NK-92 treated with Interleukin-12 subunit alpha and Interleukin-12 subunit beta, amount 100 ng/mL, for 24 hours (cell line): ENCODE results near the gene CELF5.
"Not testable (repeated sequence)": the region's sequence is repeated elsewhere in the genome, so short reads cannot be mapped to it uniquely, and the experiment has no call there.

Experiments used
- DNase-seq: peaks from one replicate; lab custom pipeline; 2025; lab: John Stamatoyannopoulos, UW

Gene CELF5

DNA sequence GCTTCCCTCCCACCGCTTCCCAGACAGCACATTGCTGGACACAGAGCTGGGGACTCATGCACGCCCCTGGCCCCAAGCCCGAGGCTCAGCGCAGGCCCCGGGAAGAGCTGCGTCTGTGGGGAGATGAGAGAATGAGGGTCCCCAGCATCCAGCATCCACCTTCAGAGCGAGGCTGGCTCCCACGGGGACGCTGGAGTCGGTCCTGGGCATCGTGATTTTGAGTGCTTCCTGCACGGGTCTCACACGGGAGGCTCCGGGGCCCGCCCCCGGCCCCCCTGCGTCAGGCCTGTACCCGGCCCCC, 34.0 kb upstream of the CELF5 start:
- no peak for DNase-seq

DNA sequence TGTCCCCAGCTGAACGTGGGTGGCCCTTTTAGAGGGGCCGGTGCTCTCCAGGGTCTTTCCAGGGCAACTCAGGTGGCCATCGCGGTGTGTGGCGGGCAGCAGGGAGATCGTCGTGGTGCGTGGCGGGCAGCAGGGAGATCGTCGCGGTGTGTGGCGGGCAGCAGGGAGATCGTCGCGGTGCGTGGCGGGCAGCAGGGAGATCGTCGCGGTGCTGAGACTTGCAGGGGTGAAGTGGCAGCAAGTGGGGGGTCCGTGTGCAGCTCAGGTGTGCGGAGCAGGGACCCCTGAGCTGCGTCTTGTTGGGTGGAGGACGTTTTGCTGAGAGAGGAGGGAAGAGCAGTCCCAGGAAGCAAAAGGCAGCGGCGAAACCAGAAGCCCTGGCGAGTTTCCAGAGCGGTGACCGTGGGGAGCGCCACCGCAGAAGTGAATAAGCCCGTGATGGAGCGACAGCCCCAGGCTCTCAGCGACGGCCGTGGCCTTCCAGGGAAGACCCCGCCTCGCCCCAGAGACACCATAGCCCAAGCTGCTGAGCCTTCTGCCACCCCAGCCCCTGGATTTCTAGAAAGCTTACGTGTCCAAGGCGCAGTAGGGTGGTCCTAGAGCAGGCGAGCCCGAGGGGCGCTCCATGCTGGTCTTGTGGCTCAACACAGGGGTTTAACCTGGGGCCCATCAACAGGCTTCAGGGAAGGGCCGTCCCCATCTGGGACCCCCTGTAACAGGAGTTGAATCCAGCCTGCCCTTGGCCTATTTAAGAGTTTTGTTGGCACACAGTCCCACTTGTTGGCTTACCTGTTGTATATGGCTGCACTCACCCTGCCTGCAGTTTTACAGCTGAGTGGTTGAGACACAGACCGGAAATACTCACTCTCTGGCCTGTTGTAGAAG, 33.3 kb upstream of the CELF5 start:
- DNase-seq, result no peak

DNA sequence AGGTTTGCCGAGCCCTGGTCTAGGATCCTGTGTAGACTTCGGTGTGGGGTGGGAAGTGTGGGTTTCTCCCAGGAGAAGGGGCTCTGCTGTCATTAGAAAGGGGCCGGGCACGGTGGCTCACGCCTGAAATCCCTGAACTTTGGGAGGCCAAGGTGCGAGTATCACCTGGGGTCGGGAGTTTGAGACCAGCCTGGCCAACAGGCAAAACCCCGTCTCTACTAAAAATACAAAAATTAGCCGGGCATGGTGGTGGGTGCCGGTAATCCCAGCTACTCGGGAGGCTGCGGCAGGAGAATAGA, 32.7 kb upstream of the CELF5 start:
- not testable (repeated sequence) for DNase-seq

DNA sequence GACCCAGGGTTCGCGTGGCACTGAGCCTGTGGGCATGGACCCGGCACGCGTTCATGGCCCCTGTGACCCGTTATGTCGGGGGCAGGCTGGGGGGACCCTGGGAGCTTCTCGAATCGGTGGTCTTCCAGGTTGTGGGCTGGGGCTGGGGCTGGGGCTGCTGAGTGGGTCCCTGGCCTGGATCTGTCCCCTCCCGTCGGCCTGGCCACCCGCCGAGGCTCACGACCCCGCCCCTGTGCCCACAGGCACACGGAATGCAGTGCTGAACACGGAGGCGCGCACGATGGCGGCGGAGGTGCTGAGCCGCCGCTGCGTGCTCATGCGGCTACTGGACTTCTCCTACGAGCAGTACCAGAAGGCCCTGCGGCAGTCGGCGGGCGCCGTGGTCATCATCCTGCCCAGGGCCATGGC, 32.2 kb upstream of the CELF5 start:
- no peak for DNase-seq

DNA sequence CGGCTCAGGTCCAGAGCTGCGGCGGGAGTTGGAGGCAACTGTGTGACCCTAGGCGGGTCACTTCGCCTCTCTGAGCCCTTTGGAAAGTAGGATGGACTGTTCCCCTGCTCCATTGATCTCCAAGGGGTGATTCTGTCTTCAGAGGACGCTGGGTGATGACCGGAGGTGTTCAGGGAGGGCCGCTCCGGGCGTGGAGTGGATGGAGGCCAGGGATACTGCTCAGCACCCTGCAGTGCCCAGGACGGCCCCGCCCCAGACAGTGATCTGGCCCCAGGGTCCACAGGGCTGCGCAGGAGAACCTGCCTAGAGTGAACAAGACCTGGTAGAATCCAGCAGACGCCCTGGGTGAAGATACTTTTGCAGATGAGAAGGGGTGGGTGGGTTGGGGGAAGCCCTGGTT, 31.8 kb upstream of the CELF5 start:
- no peak for DNase-seq

DNA sequence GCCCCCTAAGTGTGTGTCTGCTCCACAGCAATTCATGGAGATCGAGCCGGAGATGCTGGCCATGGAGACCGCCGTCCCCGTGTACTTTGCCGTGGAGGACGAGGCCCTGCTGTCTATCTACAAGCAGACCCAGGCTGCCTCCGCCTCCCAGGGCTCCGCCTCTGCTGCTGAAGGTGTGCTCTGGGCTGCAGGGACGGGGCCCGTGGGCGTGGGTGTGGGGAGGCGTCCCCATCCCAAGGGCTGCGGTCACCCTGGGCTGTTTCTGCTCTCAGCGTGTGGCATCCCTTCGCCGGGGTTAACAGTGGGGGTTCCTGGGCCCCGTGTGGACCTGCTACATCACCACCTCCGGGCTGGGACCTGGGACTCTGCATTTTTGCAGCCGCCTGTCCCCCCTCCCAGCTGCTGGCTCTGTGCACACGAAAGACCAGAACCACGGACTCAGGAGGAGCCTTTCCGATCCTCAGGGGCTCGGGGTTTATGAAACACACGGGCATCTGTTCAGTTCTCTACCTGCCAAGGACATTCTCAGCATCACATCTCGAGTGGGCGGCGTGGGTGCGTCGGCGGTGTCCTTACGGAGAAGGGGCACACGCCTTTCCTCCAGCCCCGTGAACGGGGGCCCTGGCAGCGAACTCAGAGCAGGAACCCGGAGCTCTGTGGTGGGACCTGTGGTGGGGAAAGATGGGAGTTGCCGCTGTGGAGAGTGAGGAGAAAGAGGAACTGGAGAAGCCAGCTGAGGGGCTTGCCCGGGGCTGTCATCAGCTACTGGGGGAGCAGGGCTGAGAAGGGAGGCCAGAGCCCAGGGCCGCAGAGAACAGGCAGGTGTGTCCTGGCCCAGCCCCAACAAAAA, 31.0 kb upstream of the CELF5 start:
- DNase-seq, result no peak

DNA sequence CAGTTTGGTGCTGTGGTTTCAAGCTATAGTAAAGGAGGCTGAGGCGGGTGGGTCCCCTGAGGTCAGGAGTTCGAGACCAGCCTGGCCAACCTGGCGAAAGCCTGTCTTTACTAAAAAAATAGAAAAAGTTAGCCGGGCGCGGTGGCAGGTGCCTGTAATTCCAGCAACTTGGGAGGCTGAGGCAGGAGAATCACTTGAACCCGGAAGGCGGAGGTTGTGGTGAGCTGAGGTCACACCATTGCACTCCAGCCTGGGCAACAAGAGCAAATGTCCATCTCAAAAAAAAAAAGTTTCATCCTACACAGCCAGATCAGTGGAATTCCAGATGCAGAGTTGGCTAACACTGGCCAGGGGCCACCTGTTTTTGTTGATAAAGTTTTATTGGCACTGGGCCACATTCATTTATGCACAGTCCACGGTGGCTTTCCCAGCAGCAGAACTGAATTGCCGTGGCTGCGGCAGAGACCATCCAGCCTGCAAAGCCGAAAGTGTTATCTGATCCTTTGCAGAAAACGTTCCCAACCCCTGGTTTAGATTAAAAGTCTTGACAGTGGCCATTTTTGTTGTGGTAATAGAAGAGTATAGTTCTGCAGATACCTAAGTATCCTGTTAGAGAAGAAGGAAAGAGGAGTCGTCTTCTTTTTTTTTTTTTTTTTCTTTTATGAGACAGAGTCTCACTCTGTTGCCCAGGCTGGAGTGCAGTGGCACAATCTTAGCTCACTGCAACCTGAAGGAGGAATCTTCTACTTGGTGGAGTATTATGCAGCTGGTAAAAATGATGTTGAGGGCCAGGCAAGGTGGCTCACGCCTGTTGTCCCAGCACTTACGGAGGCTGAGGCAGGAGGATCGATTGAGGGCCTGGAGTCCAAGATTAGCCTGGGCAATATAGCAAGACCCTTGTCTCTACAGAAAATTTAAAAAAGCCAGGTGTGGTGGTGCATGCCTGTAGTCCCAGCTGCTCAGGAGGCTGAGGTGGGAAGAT, 30.1 kb upstream of the CELF5 start:
- DNase-seq, result no peak

DNA sequence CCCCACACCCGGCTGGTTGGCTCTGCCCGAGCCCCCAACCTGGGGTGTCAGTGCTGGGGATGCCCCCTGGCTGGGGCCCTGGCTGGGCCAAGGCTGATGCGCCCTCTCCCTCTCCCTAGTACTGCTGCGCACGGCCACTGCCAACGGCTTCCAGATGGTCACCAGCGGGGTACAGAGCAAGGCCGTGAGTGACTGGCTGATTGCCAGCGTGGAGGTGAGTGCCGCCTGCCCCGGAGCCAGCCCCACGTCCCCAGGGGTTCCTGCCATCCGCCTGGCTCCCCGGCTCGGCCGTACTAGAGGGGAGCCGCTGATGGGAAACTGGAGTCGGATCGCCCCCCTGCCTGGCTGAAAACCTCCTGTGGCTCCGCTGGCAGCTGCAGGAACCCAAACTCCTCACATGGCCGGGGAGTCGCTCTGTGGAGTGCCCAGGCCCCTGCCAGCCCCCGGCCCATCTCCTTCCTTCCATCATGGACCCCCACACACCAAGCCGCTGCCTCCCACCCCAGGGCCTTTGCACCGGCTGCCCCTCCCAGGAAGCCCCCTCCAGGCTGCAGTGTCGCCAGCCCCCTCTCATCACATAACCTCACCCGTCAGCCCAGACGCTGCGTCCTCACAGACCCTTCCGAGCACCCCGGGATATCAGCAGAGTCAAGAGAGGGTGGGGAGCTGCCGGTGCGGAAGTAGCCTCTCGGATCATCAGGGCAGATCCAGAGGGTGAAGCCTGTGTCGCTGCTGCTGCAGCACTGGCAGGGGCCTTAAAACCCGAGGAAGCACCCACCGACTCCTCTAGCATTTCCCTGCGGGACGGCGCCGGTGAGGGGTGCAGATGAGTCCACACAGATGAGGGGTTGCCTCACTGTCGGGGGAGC, 28.2 kb upstream of the CELF5 start:
- no peak for DNase-seq

DNA sequence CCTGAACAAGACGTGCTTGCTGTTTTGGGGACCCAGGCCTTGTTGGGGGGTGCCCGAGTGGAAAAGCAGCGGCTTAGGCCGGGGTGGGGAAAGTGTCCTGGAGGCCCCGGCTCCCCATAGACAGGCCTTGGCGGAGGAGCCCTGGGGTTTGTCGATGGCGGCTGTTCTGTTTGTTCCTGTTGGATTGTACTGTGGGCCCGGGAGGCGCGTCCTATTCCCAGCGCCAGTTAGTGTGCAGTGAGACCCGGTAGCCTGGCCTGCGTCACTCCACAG, 27.6 kb upstream of the CELF5 start:
- DNase-seq, result no peak

DNA sequence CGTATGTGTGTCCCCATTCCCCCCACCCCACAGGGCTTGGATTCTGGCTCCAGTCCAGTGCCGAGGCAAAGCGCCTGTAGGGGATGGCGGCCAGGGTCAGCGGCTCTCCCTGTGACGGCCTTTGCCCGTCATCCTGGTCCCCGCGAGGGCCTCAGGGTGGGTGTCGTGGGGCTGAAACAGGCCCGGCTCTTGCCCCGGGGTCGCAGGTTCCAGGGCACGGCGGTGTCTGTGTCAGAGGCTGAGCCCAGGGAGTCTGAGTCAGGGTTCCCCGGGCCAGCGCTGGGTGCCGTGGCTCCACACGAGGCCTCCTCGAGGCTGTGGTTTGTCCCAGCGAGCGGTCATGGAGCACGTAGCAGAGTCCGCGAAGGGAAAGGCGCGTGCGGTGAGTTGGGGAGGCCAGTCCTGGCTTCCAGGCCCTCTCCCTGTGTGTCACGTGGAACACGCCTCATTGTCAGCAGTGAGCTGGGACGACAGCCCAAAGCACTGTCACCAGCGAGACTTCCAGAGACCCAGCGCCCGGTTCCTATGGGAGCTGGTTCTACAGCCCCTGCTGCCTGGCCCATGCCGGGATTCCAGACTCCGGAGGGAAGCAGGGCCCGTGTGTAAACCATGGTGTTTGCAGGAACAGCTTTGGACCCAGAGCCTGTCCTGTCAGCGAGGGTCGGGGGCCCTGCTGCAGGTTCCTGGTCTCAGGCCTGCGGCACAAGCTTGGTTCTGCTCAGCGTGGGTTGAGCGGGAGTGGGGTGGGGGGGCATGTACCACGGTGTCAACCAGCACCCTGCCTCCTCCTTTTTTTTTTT, 25.4 kb upstream of the CELF5 start:
- no peak for DNase-seq

DNA sequence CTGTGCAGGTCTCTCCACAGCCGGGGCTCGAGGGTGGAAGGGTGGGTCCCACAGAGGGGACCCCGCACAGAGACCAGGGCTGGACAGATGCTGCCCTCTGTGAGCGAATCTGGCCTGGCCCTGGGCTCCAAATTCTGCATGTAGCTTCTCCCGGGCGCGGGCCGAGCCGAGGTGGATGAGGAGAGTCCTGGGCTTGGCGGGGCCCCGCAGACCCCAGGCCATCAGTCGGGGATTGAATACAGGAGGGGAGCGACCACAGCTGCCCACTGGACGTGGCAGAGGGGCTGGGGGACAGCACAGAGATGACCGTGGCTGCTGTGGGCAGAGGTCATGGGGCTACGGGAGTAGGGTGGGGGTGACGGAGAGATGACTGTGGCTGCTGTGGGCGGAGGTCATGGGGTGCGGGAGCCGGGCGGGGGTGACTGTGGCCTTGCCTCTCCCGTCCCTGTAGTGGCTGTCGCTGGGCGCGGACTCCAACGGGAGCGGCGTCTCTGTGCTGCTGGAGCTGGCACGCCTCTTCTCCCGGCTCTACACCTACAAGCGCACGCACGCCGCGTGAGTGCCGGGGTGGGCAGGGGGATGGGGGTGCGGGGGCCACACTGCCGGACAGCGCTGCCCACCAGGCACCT, 23.3 kb upstream of the CELF5 start:
- no peak for DNase-seq

DNA sequence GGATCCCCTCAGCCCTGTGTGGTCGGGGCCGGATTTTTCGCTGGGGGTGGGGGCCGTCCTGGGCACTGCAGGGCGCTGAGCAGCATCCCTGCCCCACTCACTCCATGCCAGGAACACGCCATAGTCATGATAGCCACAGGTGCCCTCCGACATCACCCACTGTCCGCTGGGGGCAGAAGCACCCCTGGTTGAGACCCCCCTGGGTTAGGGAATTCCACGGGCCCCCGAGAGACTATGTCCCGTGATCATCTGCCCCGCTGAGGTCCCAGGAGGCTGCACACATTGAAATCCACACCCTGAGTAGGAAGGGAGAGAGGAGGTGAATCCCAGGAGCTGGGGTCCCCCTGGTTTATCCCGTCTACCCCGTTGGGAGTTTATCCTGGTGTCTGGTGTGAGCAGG, 22.6 kb upstream of the CELF5 start:
- DNase-seq, result no peak

DNA sequence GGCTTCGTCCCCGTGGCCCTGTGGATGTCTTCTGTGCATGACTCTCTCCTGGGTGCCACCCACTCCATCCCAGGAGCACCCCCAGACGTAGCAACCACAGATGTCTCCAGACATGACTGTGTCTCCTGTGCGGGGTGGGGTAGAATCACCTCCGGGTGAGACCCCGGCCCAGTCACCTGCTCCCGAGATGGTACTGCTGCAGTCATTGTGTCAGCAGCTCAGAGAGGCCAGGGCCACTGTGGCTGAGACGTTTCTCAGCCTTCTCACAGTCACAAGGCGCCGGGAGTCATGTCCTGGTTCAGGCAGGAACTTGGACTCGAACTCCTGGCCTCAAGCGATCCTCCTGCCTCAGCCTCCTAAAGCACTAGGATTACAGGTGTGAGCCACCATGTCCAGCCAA, 22.1 kb upstream of the CELF5 start:
- DNase-seq, result no peak

DNA sequence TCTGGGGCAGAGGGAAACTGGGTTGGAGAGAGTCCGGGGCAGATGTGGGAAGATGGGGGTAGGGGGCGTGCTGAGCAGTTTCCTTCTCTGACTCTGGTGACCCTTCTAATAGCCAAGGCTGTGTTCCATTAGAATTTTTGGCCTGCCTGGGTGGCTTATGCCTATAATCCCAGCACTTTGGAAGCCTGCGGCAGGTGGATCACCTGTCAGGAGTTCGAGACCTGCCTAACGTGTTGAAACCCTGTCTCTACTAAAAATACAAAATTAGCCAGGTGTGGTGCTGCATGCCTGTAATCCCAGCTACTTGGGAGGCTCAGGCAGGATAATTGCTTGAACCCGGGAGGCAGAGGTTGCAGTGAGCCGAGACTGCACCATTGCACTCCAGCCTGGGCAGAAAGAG, 21.6 kb upstream of the CELF5 start:
- not testable (repeated sequence) for DNase-seq

DNA sequence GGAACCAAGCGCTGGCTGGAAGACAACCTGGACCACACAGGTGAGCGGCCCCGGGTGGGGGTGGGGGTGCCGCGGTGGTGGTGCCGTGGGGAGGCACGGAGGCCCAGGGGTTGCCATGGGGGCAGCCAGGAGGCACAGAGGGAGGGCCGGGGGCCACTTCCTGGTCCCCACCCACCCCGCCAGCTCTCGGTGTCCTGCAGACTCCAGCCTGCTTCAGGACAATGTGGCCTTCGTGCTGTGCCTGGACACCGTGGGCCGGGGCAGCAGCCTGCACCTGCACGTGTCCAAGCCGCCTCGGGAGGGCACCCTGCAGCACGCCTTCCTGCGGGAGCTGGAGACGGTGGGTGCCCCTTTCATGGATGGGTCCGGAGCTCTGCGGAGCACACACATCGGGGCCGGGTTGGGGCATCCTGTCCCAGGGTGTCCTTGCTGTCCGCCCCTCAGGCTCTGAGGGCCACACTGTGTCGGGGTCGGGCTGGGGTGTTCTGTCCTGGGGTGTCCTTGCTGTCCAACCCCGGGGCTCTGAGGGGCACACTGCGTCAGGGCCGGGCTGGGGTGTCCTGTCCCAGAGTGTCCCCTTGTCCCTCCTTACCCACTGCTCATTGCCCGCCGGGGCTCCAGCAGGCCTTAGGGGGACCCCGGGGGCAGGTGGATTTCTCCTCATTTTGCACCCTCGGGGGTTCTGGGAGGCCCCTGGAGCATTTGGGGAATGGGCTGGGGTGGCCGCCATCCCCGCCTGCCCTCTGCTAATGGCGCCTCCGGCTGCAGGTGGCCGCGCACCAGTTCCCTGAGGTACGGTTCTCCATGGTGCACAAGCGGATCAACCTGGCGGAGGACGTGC, 20.4 kb upstream of the CELF5 start:
- no peak for DNase-seq

DNA sequence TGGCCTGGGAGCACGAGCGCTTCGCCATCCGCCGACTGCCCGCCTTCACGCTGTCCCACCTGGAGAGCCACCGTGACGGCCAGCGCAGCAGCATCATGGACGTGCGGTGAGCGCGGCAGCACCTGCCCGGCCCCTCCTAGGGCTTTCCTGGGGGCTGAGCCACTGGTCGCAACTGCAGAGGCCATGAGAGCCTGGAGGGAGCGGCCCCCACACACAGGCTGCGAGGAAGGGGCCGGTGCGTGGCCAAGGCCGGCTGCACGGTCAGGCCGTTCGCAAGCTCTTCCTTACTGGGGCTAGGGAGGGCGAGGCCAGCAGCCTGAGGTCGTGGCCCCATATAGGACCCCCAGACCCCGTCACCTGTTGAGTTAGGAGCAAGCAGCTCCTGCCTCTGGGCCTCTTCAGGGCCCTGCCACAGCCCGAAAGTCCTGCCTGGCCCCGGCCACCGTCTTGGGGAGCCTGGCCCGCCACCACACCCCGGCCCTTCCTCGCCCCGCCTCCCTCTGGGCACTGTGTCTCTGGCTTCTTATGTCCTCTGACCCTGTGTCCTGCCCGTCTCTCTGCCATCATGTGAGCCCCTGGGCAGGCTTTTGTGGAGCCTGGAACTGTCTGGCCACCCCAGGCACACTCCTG, 19.7 kb upstream of the CELF5 start:
- no peak for DNase-seq

DNA sequence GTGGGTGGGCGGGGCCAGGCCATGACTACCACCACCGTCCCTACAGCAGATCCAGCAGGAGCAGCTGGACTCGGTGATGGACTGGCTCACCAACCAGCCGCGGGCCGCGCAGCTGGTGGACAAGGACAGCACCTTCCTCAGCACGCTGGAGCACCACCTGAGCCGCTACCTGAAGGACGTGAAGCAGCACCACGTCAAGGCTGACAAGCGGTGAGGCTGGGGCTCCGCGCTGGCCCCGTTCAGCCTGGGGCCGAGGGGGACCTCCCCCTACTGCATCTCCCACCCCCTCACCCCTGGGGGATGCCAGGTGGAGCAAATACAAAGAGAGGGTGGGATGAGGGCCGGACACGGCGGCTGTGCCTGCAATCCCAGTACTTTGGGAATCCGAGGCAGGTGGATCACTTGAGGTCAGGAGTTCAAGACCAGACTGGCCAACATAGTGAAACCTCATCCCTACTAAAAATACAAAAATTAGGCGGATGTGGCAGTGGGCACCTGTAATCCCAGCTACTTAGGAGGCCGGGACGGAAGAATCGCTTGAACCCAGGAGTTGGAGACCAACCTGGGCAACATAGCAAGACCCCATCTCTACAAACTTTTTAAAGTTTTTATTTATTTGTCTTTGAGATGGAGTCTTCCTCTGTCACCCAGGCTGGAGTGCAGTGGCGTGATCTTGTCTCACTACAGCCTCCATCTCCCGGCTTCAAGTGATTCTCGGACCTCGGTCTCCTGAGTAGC, 18.1 kb upstream of the CELF5 start:
- no peak for DNase-seq
